Hair follicular keratinocyte (primary cell): ENCODE results near the gene APBA1. TPM values are rescaled to one million over a fixed set of nuclear protein-coding genes. Genes with fewer than 3 reads are reported as not detected.

Experiments used
- total RNA-seq: library from RNA; depleted of rRNA; stranded (reverse); fragments of >200 nt; gene quantifications from 2 replicates; pipeline ENCODE4 v1.2.3, GENCODE V29; 2015

APBA1 gene
- total RNA-seq, result 0.38 and 1.7 TPM in 2 replicates

GRCh38 chr9:69671879-69672595 is at the start of gene APBA1:
TSS of gene APBA1 (minus strand) at chr9:69672371.

Other genes with a start within 250 kb of the APBA1 start
- gene PTAR1, start 87.6 kb upstream of the APBA1 start, total RNA-seq, result 21.1 and 23.8 TPM in 2 replicates
- not detected in 2 replicates for gene CFAP95, start 148.4 kb upstream of the APBA1 start, total RNA-seq